WTC11 (cell line): ENCODE results near the gene AADACL4. TPM values are rescaled to one million over a fixed set of nuclear protein-coding genes. Genes with fewer than 3 reads are reported as not detected.

ENCODE experiments used
- ATAC-seq: fragments of 200-7000 bp; cut with Tn5 transposase; 2 replicates; pipeline ENCODE4 v1.10.0; 2021; ENCODE audit warnings: mild to moderate bottlenecking, moderate library complexity
- CTCF ChIA-PET: fragments of 300-600 bp; sonication (Branson Sonifier 250); formaldehyde crosslinking; loops from one replicate; lab custom pipeline; 2021; ENCODE audit warnings: antibody characterized with exemption; lab: Charles Lee
- POLR2A ChIA-PET: fragments of 350-600 bp; sonication (Branson Sonifier 250); formaldehyde crosslinking; loops from one replicate; lab custom pipeline; 2021; ENCODE audit warnings: antibody characterized with exemption; lab: Charles Lee
- DNase-seq: peaks from one replicate; pipeline ENCODE4 v3.0.0; 2021; ENCODE audit warnings: low spot score
- H3K27ac Mint-ChIP-seq: 2 replicates; pipeline ENCODE4 v1.8.0; 2021; ENCODE audit warnings: mixed read lengths
- H3K27me3 Mint-ChIP-seq: 2 replicates; pipeline ENCODE4 v1.8.0; 2021; ENCODE audit warnings: low read depth, mild to moderate bottlenecking, moderate library complexity, mixed read lengths
- H3K36me3 Mint-ChIP-seq: 2 replicates; pipeline ENCODE4 v1.8.0; 2021; ENCODE audit warnings: mixed read lengths
- H3K4me1 Mint-ChIP-seq: 2 replicates; pipeline ENCODE4 v1.8.0; 2022; ENCODE audit warnings: mixed read lengths
- H3K4me3 Mint-ChIP-seq: 2 replicates; pipeline ENCODE4 v1.8.0; 2021; ENCODE audit warnings: mild to moderate bottlenecking, moderate library complexity, mixed read lengths
- H3K9me3 Mint-ChIP-seq: 2 replicates; pipeline ENCODE4 v1.8.0; 2021; ENCODE audit warnings: mixed read lengths
- AR ChIP-seq: fragments of 250-450 bp; sonication (Bioruptor Pico); IDR thresholded peaks from 2 replicates; pipeline ENCODE4 v1.9.0; 2021; ENCODE audit warnings: mild to moderate bottlenecking
- CBFB ChIP-seq: sonication (generic); formaldehyde crosslinking; IDR thresholded peaks from 2 replicates; pipeline ENCODE4 v1.8.1; 2022; ENCODE audit warnings: mild to moderate bottlenecking, low read depth, missing genetic modification reagents
- ELF4 ChIP-seq: sonication (generic); formaldehyde crosslinking; IDR thresholded peaks from 2 replicates; pipeline ENCODE4 v1.8.1; 2022; ENCODE audit warnings: low read depth, mild to moderate bottlenecking, moderate library complexity, missing genetic modification reagents
- EMX1 ChIP-seq: fragments of 250-450 bp; sonication (Bioruptor Pico); IDR thresholded peaks from 2 replicates; pipeline ENCODE4 v1.8.0; 2021; ENCODE audit warnings: mild to moderate bottlenecking
- ESRRA ChIP-seq: sonication (generic); formaldehyde crosslinking; IDR thresholded peaks from 2 replicates; pipeline ENCODE4 v1.8.1; 2022; ENCODE audit warnings: mild to moderate bottlenecking, missing genetic modification reagents, borderline replicate concordance
- FOXP1 ChIP-seq: sonication (generic); formaldehyde crosslinking; IDR thresholded peaks from 2 replicates; pipeline ENCODE4 v1.8.0; 2022; ENCODE audit warnings: missing genetic modification reagents, mild to moderate bottlenecking, moderate library complexity, borderline replicate concordance
- GABPB1 ChIP-seq: sonication (generic); formaldehyde crosslinking; IDR thresholded peaks from 2 replicates; pipeline ENCODE4 v1.8.1; 2023; ENCODE audit warnings: mild to moderate bottlenecking, missing genetic modification reagents
- HMGA2 ChIP-seq: fragments of 250-450 bp; sonication (Bioruptor Pico); IDR thresholded peaks from 2 replicates; pipeline ENCODE4 v1.4.0; 2021; ENCODE audit warnings: mild to moderate bottlenecking, moderate library complexity
- IRF1 ChIP-seq: sonication (generic); formaldehyde crosslinking; IDR thresholded peaks from 2 replicates; pipeline ENCODE4 v1.8.0; 2023; ENCODE audit warnings: missing genetic modification reagents
- JAZF1 ChIP-seq: fragments of 250-450 bp; sonication (Bioruptor Pico); IDR thresholded peaks from 2 replicates; pipeline ENCODE4 v1.9.0; 2021; ENCODE audit warnings: moderate library complexity, mild to moderate bottlenecking, inconsistent platforms
- NFATC4 ChIP-seq: fragments of 250-450 bp; sonication (Bioruptor Pico); IDR thresholded peaks from 2 replicates; pipeline ENCODE4 v1.9.0; 2021; ENCODE audit warnings: mild to moderate bottlenecking
- RELA ChIP-seq: sonication (generic); formaldehyde crosslinking; IDR thresholded peaks from 2 replicates; pipeline ENCODE4 v1.8.1; 2022; ENCODE audit warnings: missing genetic modification reagents, mild to moderate bottlenecking, borderline replicate concordance
- TCF7 ChIP-seq: sonication (generic); formaldehyde crosslinking; IDR thresholded peaks from 2 replicates; pipeline ENCODE4 v1.8.0; 2022; ENCODE audit warnings: mild to moderate bottlenecking, low read depth, missing genetic modification reagents, moderate library complexity
- ZNF219 ChIP-seq: sonication (generic); formaldehyde crosslinking; IDR thresholded peaks from 2 replicates; pipeline ENCODE4 v1.8.0; 2023; ENCODE audit warnings: missing genetic modification reagents, mild to moderate bottlenecking, borderline replicate concordance
- total RNA-seq: library from RNA; stranded (reverse); gene quantifications from 3 replicates; pipeline ENCODE4 v1.2.3, GENCODE V29; 2021
- TF ChIP-seq, protein P1 (sequence below): sonication (generic); formaldehyde crosslinking; IDR thresholded peaks from 2 replicates; pipeline ENCODE4 v1.8.1; 2023; ENCODE audit warnings: mild to moderate bottlenecking, missing genetic modification reagents
- TF ChIP-seq, protein P2 (sequence below): sonication (generic); formaldehyde crosslinking; IDR thresholded peaks from 2 replicates; pipeline ENCODE4 v1.8.0; 2022; ENCODE audit warnings: mild to moderate bottlenecking, missing genetic modification reagents
- TF ChIP-seq, protein P3 (sequence below): sonication (generic); formaldehyde crosslinking; IDR thresholded peaks from 2 replicates; pipeline ENCODE4 v1.8.1; 2023; ENCODE audit warnings: mild to moderate bottlenecking, missing genetic modification reagents, moderate library complexity
- TF ChIP-seq, protein P4 (sequence below): sonication (generic); formaldehyde crosslinking; IDR thresholded peaks from 2 replicates; pipeline ENCODE4 v1.8.1; 2022; ENCODE audit warnings: low read depth, missing genetic modification reagents, borderline replicate concordance
- TF ChIP-seq, protein P5 (sequence below): sonication (generic); formaldehyde crosslinking; IDR thresholded peaks from 2 replicates; pipeline ENCODE4 v1.8.1; 2022; ENCODE audit warnings: mild to moderate bottlenecking, missing genetic modification reagents, moderate library complexity, borderline replicate concordance

Gene AADACL4
- total RNA-seq, 1 experiment from 2014 or later = 0.11 TPM

DNA sequence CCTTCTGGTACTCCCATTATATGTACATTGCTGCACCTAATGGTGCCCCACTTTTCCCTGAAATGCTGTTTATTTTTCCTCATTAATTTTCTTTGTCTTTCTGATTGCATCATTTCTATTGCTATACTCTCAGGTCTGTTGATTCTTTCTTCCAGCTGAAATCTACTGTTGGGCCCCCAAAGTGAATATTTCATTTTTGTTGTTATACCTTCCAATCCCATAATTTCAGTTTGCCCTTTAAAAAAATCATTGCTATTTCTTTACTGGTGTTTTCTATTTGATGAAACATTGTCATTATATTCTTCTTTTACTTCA, 3.0 kb upstream of the AADACL4 start:
- DNase-seq (no peak), ATAC-seq (no peak)
- Mint-ChIP-seq H3K27me3 (peaks cover 21% of the 10 kb centered on the region), H3K27ac (no peak overlapping the region), H3K36me3 (peaks cover 39% of the 10 kb centered on the region), H3K9me3 (peaks cover 51% of the 10 kb centered on the region), H3K4me3 (no peak overlapping the region), H3K4me1 (peaks cover 16% of the 10 kb centered on the region)
- ChIA-PET POLR2A (interaction anchor here (1.0 kb wide), 1 partner anchor 11 kb away, joined by 3 read pairs; no protein-coding TSS in a partner anchor), CTCF (no interaction called here)
- TF ChIP-seq, protein P1, sequence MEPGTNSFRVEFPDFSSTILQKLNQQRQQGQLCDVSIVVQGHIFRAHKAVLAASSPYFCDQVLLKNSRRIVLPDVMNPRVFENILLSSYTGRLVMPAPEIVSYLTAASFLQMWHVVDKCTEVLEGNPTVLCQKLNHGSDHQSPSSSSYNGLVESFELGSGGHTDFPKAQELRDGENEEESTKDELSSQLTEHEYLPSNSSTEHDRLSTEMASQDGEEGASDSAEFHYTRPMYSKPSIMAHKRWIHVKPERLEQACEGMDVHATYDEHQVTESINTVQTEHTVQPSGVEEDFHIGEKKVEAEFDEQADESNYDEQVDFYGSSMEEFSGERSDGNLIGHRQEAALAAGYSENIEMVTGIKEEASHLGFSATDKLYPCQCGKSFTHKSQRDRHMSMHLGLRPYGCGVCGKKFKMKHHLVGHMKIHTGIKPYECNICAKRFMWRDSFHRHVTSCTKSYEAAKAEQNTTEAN (CRISPR knock-in tag) = no peak
- TF ChIP-seq IRF1 (CRISPR knock-in tag) = no peak
- no peak for TF ChIP-seq NFATC4 (CRISPR knock-in tag)
- TF ChIP-seq FOXP1 (CRISPR knock-in tag) = no peak
- TF ChIP-seq TCF7 (CRISPR knock-in tag) = no peak
- no peak for TF ChIP-seq ESRRA (CRISPR knock-in tag)
- TF ChIP-seq, protein P2, sequence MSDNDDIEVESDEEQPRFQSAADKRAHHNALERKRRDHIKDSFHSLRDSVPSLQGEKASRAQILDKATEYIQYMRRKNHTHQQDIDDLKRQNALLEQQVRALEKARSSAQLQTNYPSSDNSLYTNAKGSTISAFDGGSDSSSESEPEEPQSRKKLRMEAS (CRISPR knock-in tag) = no peak
- TF ChIP-seq EMX1 = no peak

- TF ChIP-seq, protein P3, sequence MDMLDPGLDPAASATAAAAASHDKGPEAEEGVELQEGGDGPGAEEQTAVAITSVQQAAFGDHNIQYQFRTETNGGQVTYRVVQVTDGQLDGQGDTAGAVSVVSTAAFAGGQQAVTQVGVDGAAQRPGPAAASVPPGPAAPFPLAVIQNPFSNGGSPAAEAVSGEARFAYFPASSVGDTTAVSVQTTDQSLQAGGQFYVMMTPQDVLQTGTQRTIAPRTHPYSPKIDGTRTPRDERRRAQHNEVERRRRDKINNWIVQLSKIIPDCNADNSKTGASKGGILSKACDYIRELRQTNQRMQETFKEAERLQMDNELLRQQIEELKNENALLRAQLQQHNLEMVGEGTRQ = no peak
- TF ChIP-seq JAZF1 (CRISPR knock-in tag) = no peak
- TF ChIP-seq, protein P4, sequence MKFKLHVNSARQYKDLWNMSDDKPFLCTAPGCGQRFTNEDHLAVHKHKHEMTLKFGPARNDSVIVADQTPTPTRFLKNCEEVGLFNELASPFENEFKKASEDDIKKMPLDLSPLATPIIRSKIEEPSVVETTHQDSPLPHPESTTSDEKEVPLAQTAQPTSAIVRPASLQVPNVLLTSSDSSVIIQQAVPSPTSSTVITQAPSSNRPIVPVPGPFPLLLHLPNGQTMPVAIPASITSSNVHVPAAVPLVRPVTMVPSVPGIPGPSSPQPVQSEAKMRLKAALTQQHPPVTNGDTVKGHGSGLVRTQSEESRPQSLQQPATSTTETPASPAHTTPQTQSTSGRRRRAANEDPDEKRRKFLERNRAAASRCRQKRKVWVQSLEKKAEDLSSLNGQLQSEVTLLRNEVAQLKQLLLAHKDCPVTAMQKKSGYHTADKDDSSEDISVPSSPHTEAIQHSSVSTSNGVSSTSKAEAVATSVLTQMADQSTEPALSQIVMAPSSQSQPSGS (CRISPR knock-in tag) = no peak
- TF ChIP-seq, protein P5, sequence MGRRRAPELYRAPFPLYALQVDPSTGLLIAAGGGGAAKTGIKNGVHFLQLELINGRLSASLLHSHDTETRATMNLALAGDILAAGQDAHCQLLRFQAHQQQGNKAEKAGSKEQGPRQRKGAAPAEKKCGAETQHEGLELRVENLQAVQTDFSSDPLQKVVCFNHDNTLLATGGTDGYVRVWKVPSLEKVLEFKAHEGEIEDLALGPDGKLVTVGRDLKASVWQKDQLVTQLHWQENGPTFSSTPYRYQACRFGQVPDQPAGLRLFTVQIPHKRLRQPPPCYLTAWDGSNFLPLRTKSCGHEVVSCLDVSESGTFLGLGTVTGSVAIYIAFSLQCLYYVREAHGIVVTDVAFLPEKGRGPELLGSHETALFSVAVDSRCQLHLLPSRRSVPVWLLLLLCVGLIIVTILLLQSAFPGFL (CRISPR knock-in tag) = no peak
- TF ChIP-seq AR (CRISPR knock-in tag) = no peak
- TF ChIP-seq RELA (CRISPR knock-in tag) = no peak
- TF ChIP-seq HMGA2 (CRISPR knock-in tag) = no peak
- TF ChIP-seq CBFB (CRISPR knock-in tag) = no peak
- no peak for TF ChIP-seq GABPB1 (CRISPR knock-in tag)
- TF ChIP-seq ZNF219 (CRISPR knock-in tag) = no peak
- no peak for TF ChIP-seq ELF4 (CRISPR knock-in tag)
- CTCF ChIA-PET = interaction anchor here (0.6 to 2.7 kb wide), 10 partner anchors 8 to 383 kb away, joined by 3 to 12 read pairs (median 6); no protein-coding TSS in a partner anchor
- Mint-ChIP-seq H3K4me1 (peaks cover 7% of the 10 kb centered on the region; the same call in 1 of the 2 replicates), H3K36me3 (peaks cover 39% of the 10 kb centered on the region), H3K27me3 (peaks cover 19% of the 10 kb centered on the region), H3K4me3 (no peak overlapping the region), H3K9me3 (peaks cover 46% of the 10 kb centered on the region), H3K27ac (no peak overlapping the region)
- ATAC-seq = no peak
- DNase-seq = no peak
- POLR2A ChIA-PET = no interaction called here
These were observed 806 bp upstream of the AADACL4 start for GRCh38 chr1:12643079-12643478.
